KG1 (cell line): ENCODE data around the gene SRGAP3.

ENCODE experiments used
- DNase-seq: peaks from one replicate; lab custom pipeline; 2025; lab: John Stamatoyannopoulos, UW

The SRGAP3 gene

GRCh38 chr3:9253327-9253726 is 3.9 kb upstream of the SRGAP3 start:
- DNase-seq = no peak

GRCh38 chr3:9251055-9251786 is 1.8 kb upstream of the SRGAP3 start:
- no peak for DNase-seq

GRCh38 chr3:9250236-9250635 is 790 bp upstream of the SRGAP3 start:
- no peak for DNase-seq

GRCh38 chr3:9248522-9249271 is 749 bp downstream of the SRGAP3 start:
- DNase-seq = no peak

- no peak for DNase-seq
These were observed 1.4 kb downstream of the SRGAP3 start for GRCh38 chr3:9247941-9248521.

GRCh38 chr3:9247361-9247940 is 2.0 kb downstream of the SRGAP3 start:
- no peak for DNase-seq

- DNase-seq = no peak
These were observed 3.3 kb downstream of the SRGAP3 start for GRCh38 chr3:9246189-9246588.

GRCh38 chr3:9244495-9245183 is 4.8 kb downstream of the SRGAP3 start:
- DNase-seq = no peak

GRCh38 chr3:9241956-9242355 is 7.5 kb downstream of the SRGAP3 start:
- DNase-seq = no peak

- DNase-seq = no peak
These were observed 9.8 kb downstream of the SRGAP3 start for GRCh38 chr3:9239680-9240079.

GRCh38 chr3:9238721-9239295 is 10.6 kb downstream of the SRGAP3 start:
- DNase-seq = no peak

GRCh38 chr3:9238276-9238675 is 11.2 kb downstream of the SRGAP3 start:
- no peak for DNase-seq

GRCh38 chr3:9233814-9234600 is 15.4 kb downstream of the SRGAP3 start:
- DNase-seq = no peak

- DNase-seq = no peak
These were observed 16.3 kb downstream of the SRGAP3 start for GRCh38 chr3:9233101-9233500.

GRCh38 chr3:9231937-9232336 is 17.5 kb downstream of the SRGAP3 start:
- DNase-seq = no peak

GRCh38 chr3:9231471-9231870 is 18.0 kb downstream of the SRGAP3 start:
- no peak for DNase-seq

GRCh38 chr3:9231006-9231405 is 18.4 kb downstream of the SRGAP3 start:
- DNase-seq = no peak

- no peak for DNase-seq
These were observed 18.9 kb downstream of the SRGAP3 start for GRCh38 chr3:9230596-9230995.

GRCh38 chr3:9229879-9230278 is 19.6 kb downstream of the SRGAP3 start:
- no peak for DNase-seq

- DNase-seq = no peak
These were observed 20.1 kb downstream of the SRGAP3 start for GRCh38 chr3:9229325-9229724.

GRCh38 chr3:9226326-9226725 is 23.1 kb downstream of the SRGAP3 start:
- no peak for DNase-seq
